ENCODE results near the gene AURKAIP1. TPM values are rescaled to one million over a fixed set of nuclear protein-coding genes. Genes with fewer than 3 reads are reported as not detected.
A peak's percentile ranks its signal among the peaks of the same experiment; 100 is the strongest.

Gene AURKAIP1
- polyA plus RNA-seq (2012; rRNA removed), result 175 and 214 TPM in 2 replicates
- polyA plus RNA-seq (2012; cell fraction: cytosol; rRNA removed), result 124 and 141 TPM in 2 replicates
- 147 and 267 TPM in 2 replicates for polyA plus RNA-seq (2012; cell fraction: nucleus; rRNA removed)

DNA sequence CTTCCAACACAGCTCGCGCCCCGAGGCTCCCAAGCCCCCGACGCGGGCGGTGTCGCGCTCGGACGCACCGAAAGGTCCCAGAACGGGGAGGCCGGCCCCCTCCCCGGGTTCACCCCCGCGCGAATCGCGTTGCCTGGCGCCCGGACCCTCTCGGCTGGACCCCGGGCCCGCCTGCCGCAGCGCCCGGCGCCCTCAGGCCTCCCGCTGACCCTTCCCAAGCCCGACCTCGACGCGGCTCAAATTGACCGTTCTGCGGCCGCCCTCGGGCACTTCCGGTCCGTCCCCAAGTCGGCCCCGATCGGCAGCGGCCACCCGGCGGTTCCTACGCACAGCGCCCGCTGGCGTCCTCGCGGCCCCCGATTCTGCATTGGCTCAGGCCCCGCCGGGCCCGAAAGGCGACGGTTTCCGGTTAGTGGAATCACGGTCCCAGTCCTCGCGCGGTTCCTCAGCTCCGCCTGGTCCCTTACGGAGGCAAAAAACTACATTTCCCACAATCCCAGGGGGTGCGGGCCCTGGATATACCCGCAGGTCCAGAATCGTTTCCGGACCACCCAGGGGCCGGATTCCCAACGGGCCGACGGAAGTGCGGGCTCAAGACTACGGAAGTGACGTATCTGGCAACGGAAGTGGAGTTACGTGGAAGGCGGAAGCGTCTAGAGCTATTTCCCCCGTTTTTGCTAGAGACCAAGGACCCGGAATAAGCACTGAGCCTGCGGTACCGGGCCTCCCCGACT, at the start of gene AURKAIP1:
Gene AURKAIP1, minus strand, starts transcription at position 279 of the 734 bp plus-strand sequence. CDS start 451 bp downstream, outside the sequence.
- peak within 1 kb of the TSS; percentile 81 to 96 for H3K4me3 ChIP-seq (ENCODE audit: low read depth in 2 of 2, low read length in 1 of 2)
- DNase-seq, result peak; percentile 98
- H3K79me2 ChIP-seq (ENCODE audit: insufficient read depth), result peaks cover 36% of the 10 kb centered on the region
- POLR2A ChIA-PET, result interaction anchor here (0.7 to 1.8 kb wide), 9 partner anchors 14 to 160 kb away, joined by 3 to 18 read pairs (median 6); partner anchors contain the start of genes CCNL2 and MRPL20
- H3K36me3 ChIP-seq (replicated peaks in 1 of 2; ENCODE audit: control insufficient read depth in 1 of 2, insufficient read depth in 2 of 2, low read length in 1 of 2), result peaks cover 0 to 8% of the 10 kb centered on the region in 2 experiments
- peaks cover 0 to 29% of the 10 kb centered on the region in 2 experiments; a peak in 1 of 4 replicates for H3K4me1 ChIP-seq (ENCODE audit: control insufficient read depth in 1 of 2, insufficient read depth in 2 of 2, low read depth in 1 of 2, low read length in 1 of 2)
- 2% methylated on average over 21 of the region's 85 CpGs for WGBS (ENCODE audit: low lambda C conversion rate)
- H3K9me3 ChIP-seq, result no peaks in the 10 kb centered on the region
- peak within 1 kb of the TSS; percentile 89 for H3K9ac ChIP-seq
- CTCF ChIA-PET, result interaction anchor here (0.6 to 5.9 kb wide), 16 partner anchors 10 to 343 kb away, joined by 3 to 34 read pairs (median 4); partner anchors contain the start of genes DVL1 and MRPL20
- no peaks in the 10 kb centered on the region for H3K27me3 ChIP-seq (ENCODE audit: insufficient read depth)
- peak within 1 kb of the TSS; percentile 86 for H3K4me2 ChIP-seq
- no peaks in the 10 kb centered on the region for H4K20me1 ChIP-seq (ENCODE audit: insufficient read depth)
- peak within 1 kb of the TSS; percentile 86; the same call in 1 of the 2 replicates for H2AFZ ChIP-seq (ENCODE audit: low read depth)
- H3F3A ChIP-seq (replicated peaks; ENCODE audit: insufficient read depth), result peaks cover 13% of the 10 kb centered on the region
- H3K9me2 ChIP-seq, result no peaks in the 10 kb centered on the region
- peak within 1 kb of the TSS; percentile 90 to 93 for H3K27ac ChIP-seq (ENCODE audit: low read depth in 2 of 2, low read length in 1 of 2)
- TF ChIP-seq FOXM1 (IDR thresholded peaks at IDR 0.05; ENCODE audit: low read depth), result 0 out of 2 replicates have a peak, but pooled peaks have one; percentile 45
- TF ChIP-seq FOXJ3 (CRISPR knock-in tag; IDR thresholded peaks at IDR 0.05), result no peak; the same call in 1 of the 2 replicates
- TF ChIP-seq, protein P1, sequence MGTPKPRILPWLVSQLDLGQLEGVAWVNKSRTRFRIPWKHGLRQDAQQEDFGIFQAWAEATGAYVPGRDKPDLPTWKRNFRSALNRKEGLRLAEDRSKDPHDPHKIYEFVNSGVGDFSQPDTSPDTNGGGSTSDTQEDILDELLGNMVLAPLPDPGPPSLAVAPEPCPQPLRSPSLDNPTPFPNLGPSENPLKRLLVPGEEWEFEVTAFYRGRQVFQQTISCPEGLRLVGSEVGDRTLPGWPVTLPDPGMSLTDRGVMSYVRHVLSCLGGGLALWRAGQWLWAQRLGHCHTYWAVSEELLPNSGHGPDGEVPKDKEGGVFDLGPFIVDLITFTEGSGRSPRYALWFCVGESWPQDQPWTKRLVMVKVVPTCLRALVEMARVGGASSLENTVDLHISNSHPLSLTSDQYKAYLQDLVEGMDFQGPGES (IDR thresholded peaks at IDR 0.05; ENCODE audit: low read depth, low read length), result no peak
- TF ChIP-seq, protein P2, sequence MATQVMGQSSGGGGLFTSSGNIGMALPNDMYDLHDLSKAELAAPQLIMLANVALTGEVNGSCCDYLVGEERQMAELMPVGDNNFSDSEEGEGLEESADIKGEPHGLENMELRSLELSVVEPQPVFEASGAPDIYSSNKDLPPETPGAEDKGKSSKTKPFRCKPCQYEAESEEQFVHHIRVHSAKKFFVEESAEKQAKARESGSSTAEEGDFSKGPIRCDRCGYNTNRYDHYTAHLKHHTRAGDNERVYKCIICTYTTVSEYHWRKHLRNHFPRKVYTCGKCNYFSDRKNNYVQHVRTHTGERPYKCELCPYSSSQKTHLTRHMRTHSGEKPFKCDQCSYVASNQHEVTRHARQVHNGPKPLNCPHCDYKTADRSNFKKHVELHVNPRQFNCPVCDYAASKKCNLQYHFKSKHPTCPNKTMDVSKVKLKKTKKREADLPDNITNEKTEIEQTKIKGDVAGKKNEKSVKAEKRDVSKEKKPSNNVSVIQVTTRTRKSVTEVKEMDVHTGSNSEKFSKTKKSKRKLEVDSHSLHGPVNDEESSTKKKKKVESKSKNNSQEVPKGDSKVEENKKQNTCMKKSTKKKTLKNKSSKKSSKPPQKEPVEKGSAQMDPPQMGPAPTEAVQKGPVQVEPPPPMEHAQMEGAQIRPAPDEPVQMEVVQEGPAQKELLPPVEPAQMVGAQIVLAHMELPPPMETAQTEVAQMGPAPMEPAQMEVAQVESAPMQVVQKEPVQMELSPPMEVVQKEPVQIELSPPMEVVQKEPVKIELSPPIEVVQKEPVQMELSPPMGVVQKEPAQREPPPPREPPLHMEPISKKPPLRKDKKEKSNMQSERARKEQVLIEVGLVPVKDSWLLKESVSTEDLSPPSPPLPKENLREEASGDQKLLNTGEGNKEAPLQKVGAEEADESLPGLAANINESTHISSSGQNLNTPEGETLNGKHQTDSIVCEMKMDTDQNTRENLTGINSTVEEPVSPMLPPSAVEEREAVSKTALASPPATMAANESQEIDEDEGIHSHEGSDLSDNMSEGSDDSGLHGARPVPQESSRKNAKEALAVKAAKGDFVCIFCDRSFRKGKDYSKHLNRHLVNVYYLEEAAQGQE (IDR thresholded peaks at IDR 0.05; ENCODE audit: low read depth, low read length), result peak; percentile 55; the same call in 1 of the 2 replicates
- peak; percentile 94 for TF ChIP-seq GABPA (IDR thresholded peaks at IDR 0.05; ENCODE audit: low read depth)
- TF ChIP-seq EZH2phosphoT487 (IDR thresholded peaks at IDR 0.05; ENCODE audit: borderline replicate concordance, low read depth), result no peak
- TF ChIP-seq, protein P3, sequence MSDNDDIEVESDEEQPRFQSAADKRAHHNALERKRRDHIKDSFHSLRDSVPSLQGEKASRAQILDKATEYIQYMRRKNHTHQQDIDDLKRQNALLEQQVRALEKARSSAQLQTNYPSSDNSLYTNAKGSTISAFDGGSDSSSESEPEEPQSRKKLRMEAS (IDR thresholded peaks at IDR 0.05; ENCODE audit: low read depth), result peak; percentile 75
- TF ChIP-seq YY1 (IDR thresholded peaks at IDR 0.05; ENCODE audit: low read depth), result peak; percentile 70; the same call in 1 of the 2 replicates
- TF ChIP-seq, protein P4, sequence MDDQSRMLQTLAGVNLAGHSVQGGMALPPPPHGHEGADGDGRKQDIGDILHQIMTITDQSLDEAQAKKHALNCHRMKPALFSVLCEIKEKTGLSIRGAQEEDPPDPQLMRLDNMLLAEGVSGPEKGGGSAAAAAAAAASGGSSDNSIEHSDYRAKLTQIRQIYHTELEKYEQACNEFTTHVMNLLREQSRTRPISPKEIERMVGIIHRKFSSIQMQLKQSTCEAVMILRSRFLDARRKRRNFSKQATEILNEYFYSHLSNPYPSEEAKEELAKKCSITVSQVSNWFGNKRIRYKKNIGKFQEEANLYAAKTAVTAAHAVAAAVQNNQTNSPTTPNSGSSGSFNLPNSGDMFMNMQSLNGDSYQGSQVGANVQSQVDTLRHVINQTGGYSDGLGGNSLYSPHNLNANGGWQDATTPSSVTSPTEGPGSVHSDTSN (IDR thresholded peaks at IDR 0.05), result peak; percentile 44; the same call in 1 of the 2 replicates
- peak; percentile 92 for TF ChIP-seq ELF1 (IDR thresholded peaks at IDR 0.05)
- TF ChIP-seq RAD21 (IDR thresholded peaks at IDR 0.05; ENCODE audit: low read length), result no peak
- TF ChIP-seq FOSL2 (IDR thresholded peaks at IDR 0.05; ENCODE audit: borderline replicate concordance, low read depth), result peak; percentile 4; the same call in 1 of the 2 replicates
- TF ChIP-seq EP300 (IDR thresholded peaks at IDR 0.05; ENCODE audit: borderline replicate concordance in 1 of 2, low read depth in 1 of 2, low read length in 1 of 2), result peak in 1 of 2 experiments; percentile 37; a peak in 1 of 4 replicates
- TF ChIP-seq, protein P5, sequence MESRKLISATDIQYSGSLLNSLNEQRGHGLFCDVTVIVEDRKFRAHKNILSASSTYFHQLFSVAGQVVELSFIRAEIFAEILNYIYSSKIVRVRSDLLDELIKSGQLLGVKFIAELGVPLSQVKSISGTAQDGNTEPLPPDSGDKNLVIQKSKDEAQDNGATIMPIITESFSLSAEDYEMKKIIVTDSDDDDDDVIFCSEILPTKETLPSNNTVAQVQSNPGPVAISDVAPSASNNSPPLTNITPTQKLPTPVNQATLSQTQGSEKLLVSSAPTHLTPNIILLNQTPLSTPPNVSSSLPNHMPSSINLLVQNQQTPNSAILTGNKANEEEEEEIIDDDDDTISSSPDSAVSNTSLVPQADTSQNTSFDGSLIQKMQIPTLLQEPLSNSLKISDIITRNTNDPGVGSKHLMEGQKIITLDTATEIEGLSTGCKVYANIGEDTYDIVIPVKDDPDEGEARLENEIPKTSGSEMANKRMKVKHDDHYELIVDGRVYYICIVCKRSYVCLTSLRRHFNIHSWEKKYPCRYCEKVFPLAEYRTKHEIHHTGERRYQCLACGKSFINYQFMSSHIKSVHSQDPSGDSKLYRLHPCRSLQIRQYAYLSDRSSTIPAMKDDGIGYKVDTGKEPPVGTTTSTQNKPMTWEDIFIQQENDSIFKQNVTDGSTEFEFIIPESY (IDR thresholded peaks at IDR 0.05; ENCODE audit: borderline replicate concordance, low read depth), result peak; percentile 98
- TF ChIP-seq, protein P6, sequence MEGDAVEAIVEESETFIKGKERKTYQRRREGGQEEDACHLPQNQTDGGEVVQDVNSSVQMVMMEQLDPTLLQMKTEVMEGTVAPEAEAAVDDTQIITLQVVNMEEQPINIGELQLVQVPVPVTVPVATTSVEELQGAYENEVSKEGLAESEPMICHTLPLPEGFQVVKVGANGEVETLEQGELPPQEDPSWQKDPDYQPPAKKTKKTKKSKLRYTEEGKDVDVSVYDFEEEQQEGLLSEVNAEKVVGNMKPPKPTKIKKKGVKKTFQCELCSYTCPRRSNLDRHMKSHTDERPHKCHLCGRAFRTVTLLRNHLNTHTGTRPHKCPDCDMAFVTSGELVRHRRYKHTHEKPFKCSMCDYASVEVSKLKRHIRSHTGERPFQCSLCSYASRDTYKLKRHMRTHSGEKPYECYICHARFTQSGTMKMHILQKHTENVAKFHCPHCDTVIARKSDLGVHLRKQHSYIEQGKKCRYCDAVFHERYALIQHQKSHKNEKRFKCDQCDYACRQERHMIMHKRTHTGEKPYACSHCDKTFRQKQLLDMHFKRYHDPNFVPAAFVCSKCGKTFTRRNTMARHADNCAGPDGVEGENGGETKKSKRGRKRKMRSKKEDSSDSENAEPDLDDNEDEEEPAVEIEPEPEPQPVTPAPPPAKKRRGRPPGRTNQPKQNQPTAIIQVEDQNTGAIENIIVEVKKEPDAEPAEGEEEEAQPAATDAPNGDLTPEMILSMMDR (IDR thresholded peaks at IDR 0.05), result peak; percentile 28
- TF ChIP-seq MXI1 (IDR thresholded peaks at IDR 0.05; ENCODE audit: low read depth, low read length), result no peak
- no peak for TF ChIP-seq GATA2 (CRISPR knock-in tag; IDR thresholded peaks at IDR 0.05)
- no peak for TF ChIP-seq TCF12 (IDR thresholded peaks at IDR 0.05)
- no peak for TF ChIP-seq RFX5 (IDR thresholded peaks at IDR 0.05; ENCODE audit: low read length)
- TF ChIP-seq RXRA (IDR thresholded peaks at IDR 0.05; ENCODE audit: borderline replicate concordance, low read depth), result no peak
- peak; percentile 31; the same call in 1 of the 2 replicates for TF ChIP-seq NFIC (IDR thresholded peaks at IDR 0.05; ENCODE audit: borderline replicate concordance)
- no peak; the same call in 1 of the 2 replicates for TF ChIP-seq JUND (IDR thresholded peaks at IDR 0.05)
